Measurements from ENCODE around the gene SHC2.

DNA sequence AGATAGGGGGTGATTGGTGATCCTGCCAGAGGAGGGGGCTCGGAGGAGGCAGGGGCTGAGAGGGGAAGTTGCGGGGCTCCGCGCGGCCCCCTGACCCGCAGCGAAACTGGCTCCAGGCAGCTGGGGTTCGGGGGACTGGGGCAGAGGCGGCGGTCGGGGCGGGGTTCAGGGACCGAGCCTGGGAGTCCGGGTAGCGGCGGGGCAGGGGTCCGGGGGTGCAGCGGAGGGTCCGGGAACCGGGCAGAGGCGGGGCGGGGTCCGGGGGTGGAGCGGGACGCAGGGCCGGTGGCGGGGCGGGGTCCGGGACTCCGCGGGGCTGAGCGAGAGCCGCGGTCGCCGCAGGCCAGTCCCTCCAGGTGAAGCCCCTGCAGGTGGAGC is 36.6 kb upstream of the SHC2 start:
- TF ChIP-seq, protein P1, sequence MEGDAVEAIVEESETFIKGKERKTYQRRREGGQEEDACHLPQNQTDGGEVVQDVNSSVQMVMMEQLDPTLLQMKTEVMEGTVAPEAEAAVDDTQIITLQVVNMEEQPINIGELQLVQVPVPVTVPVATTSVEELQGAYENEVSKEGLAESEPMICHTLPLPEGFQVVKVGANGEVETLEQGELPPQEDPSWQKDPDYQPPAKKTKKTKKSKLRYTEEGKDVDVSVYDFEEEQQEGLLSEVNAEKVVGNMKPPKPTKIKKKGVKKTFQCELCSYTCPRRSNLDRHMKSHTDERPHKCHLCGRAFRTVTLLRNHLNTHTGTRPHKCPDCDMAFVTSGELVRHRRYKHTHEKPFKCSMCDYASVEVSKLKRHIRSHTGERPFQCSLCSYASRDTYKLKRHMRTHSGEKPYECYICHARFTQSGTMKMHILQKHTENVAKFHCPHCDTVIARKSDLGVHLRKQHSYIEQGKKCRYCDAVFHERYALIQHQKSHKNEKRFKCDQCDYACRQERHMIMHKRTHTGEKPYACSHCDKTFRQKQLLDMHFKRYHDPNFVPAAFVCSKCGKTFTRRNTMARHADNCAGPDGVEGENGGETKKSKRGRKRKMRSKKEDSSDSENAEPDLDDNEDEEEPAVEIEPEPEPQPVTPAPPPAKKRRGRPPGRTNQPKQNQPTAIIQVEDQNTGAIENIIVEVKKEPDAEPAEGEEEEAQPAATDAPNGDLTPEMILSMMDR (IDR thresholded peaks at IDR 0.05; ENCODE audit: insufficient read depth, low read depth, low read length), result no peak
- no peak for TF ChIP-seq EZH2 (IDR thresholded peaks at IDR 0.05; ENCODE audit: insufficient read depth, low read length)
